ENCODE data around the gene KIF21A.

DNA sequence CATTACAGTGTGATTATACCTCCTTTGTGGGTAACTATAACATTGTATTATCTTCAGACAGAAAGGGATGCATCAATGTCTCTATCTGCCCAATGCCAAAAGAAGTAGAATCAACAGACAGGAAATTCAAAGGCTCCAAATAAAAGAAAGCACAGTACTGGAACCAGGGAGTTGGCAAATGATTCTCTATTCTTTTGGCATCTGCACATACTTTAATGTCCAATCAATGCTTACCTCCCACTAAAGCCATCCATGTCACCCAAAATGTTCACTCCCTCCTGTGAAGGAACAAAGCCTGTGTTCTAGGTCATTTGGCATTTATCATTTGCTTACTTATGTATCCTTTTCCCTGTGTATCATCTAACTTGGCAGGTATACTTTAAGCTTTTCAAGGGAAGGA is 36.7 kb downstream of the KIF21A start:
- no peak for TF ChIP-seq CTCF (IDR thresholded peaks at IDR 0.05)
- TF ChIP-seq POLR2A (IDR thresholded peaks at IDR 0.05) = no peak

Data from testis (tissue), 2 donors.